HG03196 (cell line): Measurements from ENCODE around the gene HES5.
A peak's percentile ranks its signal among the peaks of the same experiment; 100 is the strongest.
"Not testable (repeated sequence)": the region's sequence is repeated elsewhere in the genome, so short reads cannot be mapped to it uniquely, and the experiment has no call there.

Source experiments
- ATAC-seq: cut with Tn5 transposase; IDR thresholded peaks from one replicate; pipeline ENCODE4 v1.9.1; 2021; ENCODE audit not compliant: unreplicated experiment

The HES5 gene

GRCh38 chr1:2561446-2561845 is 31.4 kb upstream of the HES5 start:
- no peak for ATAC-seq

GRCh38 chr1:2560299-2561073 is 30.4 kb upstream of the HES5 start:
- ATAC-seq, result no peak

DNA sequence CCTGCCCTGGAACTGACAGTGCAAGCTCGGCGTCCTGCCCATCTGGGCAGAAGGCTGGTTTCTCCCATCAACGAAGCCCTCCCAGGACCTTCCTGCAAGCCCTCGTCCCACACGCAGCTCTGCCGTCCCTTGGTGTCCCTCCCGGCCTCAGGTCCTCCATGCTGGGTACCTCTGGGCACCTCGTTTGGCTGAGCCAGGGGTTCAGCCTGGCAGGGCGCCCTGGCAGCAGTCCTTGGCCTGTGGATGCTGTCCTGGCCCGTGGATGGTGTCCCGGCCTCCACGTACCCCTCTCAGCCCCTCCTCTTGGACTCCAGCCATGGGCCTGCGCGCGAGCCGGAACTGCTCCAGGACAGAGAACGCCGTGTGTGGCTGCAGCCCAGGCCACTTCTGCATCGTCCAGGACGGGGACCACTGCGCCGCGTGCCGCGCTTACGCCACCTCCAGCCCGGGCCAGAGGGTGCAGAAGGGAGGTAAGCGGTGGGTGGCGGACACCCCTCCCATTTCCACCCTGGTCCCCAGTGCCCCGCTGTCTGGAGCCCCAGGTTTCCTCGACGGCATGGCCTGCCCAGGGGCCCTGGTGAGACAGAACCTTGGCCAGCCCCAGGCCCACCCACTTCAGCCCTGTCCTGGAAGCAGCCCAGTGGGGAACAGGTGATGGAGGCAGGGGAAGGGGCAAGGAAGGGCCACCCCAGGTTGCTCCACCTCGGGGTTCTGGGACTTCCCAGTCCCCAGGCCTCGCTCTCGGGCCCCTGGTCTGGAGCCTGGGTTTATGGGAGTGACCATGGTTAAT is 29.6 kb upstream of the HES5 start:
- ATAC-seq, result no peak

DNA sequence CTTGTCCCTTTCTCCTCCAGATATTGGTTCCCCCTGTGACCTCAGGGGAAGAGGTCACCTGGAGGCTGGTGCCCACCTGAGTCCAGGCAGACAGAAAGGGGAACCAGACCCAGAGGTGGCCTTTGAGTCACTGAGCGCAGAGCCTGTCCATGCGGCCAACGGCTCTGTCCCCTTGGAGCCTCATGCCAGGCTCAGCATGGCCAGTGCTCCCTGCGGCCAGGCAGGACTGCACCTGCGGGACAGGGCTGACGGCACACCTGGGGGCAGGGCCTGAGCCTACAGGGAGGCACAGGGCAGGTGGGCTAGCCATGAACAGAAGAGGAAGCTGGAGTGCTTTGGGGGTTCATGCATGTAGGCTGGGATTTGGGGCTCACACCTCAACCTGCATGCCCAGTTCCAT is 28.8 kb upstream of the HES5 start:
- no peak for ATAC-seq

DNA sequence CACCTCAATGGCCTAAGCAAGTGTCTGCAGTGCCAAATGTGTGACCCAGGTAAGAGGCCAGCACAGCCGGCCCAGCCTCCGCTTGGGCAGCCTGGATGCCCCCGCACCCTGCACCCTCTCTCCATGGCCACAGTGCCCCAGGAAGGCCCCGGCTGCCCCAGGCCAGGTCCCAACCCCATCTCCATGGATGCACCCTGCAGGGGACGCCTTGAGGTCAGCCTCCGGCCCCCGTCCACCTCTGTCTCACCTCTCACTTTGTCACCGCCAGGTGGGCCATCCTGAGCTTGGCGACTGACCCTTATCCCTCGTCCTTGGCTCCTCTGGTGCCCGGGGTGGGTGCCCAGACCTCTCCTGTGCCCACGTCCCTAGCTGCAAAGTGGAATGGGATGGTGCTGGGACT is 28.4 kb upstream of the HES5 start:
- ATAC-seq, result no peak

DNA sequence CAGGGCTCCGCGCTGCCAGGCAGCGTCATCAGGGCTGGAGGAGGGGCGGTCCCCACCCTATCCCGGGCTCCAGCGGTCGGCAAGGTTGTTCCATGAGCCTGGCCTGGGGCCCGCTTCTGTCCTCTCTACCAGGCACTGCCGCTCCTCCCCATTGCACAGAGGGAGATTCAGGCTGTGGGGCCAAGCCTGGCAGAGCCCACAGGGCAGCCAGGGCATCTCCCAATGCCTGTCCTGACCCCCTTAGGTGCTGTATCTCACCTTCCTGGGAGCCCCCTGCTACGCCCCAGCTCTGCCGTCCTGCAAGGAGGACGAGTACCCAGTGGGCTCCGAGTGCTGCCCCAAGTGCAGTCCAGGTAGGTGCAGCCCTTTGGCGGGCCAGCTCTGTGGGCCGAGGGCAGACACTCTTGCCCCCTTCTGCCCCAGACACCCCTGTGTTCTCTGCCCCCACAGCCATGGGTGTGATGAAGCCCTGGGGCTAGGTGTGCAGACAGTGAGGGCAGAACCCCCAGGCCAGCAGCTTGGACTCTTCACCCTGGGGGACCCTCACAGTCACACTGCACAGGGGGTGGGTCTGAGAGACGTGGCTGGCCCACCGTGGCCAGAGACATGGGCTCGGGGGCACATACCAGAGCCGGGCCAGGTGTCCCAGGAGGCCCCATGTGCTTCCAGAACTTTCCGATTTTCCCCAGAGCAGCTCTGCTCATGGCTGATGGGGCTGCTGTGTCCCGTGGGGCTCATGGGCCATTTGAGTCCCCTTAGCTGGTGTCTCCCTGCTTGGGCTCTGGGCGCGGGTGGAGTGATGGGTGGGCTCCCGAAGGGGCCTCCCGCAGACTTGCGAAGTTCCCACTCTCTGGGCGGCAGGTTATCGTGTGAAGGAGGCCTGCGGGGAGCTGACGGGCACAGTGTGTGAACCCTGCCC is 27.7 kb upstream of the HES5 start:
- ATAC-seq, result no peak

GRCh38 chr1:2556678-2557481 is 26.8 kb upstream of the HES5 start:
- peak; percentile 13 for ATAC-seq

DNA sequence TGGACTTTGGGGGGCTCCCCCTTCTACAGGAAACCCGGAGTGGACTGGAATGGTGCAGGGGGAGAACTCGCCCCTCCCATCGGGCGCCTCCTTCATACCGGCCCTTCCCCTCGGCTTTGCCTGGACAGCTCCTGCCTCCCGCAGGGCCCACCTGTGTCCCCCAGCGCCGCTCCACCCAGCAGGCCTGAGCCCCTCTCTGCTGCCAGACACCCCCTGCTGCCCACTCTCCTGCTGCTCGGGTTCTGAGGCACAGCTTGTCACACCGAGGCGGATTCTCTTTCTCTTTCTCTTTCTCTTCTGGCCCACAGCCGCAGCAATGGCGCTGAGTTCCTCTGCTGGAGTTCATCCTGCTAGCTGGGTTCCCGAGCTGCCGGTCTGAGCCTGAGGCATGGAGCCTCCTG is 26.2 kb upstream of the HES5 start, which contains the start of gene TNFRSF14:
TNFRSF14 (plus strand) TSS at position 95 of the 401 bp plus-strand sequence; CDS start at position 389, 294 bp downstream.
- ATAC-seq, result peak; percentile 24

GRCh38 chr1:2555634-2556276 is 25.7 kb upstream of the HES5 start:
- ATAC-seq, result peak; percentile 31

DNA sequence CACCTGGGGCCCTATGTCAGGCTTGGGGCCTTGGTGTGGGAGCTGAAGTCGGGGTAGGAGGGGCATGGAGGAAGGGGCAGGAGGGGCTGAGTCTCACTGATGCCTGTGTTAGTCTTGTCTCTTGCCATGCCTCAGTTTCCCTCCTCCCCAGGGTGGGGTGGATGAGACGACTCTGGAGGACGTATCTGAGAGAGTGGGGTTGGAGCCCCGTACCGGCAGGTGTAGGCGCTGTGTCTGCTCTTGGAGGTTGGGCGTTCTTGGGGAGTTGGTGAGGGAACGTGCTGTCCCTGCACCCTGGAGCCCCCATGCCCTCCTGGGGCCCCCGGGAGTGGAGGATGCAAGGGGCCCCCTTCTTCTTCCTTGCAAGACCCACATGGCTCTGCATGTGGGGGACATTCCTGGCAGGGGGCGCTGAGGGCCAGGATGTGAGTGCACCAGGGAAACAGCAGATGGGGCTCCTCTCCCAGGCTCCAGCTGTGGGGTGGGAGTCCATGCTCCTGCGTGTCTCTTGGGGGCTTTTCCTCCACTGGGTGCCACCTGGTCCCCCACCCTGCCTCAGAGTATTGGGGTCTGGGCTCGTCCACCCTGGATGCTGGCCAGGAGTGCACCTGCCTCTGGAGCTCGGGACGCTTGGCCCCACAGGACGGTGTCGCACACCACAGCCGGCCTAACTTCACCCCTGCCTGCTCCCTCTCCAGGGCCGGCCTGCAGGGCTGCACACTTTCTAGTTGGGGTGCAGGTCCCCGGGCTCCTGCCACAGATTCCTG is 24.7 kb upstream of the HES5 start:
- ATAC-seq, result no peak

- ATAC-seq, result no peak
Observed at GRCh38 chr1:2553871-2554620, 24.0 kb upstream of the HES5 start.

DNA sequence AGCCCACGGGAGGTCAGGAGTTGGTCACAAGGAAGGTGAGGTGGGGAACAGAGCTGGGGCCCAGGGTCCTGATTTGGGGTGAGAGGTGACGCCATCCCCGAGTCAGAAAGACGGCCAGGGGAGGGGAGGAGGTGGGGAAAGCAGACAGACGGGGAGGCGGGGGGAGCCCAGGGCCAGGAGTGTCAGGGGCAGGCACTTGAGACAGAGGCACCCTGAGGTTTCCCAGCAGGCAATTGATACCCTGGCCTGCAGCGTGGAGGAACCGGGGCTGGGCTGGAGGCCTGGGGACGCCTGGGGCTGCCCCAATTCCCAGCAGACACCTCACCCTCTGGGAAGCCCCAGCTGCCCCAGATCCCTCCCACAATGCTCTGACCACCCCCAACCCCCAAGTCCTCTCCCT is 23.0 kb upstream of the HES5 start:
- ATAC-seq, result not testable (repeated sequence)

DNA sequence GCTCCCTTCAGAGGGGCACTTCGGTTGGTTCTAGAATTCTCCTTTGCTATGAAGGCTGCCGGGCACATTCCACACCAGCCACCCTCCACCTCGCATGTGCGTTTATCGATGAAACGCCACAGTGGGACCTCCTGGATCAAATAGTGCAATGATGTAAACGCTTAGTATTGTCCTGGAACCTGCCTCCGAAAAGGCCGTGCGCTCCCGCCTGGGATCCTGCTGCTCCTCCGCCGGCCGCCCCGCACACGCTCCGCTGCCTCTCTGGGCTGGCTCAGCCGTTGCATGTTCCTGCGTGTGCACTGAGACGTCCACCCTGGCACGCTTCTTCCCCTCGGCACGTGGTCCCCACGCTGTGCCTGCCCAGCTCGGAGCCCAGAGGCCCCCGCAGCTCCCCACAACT is 22.1 kb upstream of the HES5 start:
- no peak for ATAC-seq

DNA sequence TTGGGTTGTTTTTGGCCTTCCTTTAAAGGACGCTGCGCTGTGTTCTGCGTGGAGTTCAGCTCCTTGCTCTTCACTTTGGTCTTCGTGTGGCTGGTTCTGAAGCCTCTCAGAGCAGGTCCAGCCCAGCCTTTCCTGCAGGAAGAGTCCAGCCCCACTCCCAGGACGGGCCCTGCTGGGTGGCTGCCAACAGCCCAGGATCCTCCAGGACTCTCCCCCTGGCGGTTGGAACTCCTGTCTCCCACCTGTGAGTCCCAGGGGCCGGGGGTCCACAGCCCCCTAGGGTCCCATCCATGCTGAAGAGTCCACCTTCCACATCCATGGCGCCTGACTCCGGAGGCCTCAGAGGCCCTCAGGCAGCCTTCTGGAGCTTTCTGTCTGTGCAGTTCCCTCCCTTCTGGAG is 21.5 kb upstream of the HES5 start:
- not testable (repeated sequence) for ATAC-seq

DNA sequence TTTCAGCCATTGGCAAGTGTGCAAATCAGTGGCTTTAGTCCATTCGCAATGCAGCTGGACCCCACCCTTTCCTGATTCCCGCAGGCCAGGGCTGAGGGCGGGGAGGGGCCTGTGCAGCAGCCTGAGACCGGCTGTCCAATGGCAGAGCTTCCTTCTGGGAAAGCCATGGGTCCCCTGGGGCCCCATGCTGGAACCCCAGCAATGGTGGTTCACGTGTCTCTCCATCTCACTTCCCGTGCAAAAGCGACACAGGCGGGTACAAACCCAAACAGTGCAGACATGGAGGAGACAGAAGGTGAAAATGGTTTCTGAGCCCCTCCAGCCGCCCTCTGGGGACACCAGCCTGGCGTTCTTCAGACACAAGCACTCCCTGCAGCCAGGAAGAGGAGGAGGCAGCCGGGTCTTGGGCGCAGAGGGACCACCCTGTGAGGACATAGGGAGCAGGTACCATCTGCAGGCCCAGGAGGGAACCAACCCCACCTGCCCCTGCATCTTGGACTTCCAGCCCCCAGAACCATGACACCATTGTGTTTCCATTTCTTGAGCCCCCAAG is 20.3 kb upstream of the HES5 start:
- not testable (repeated sequence) for ATAC-seq

GRCh38 chr1:2549367-2550029 is 19.4 kb upstream of the HES5 start:
- ATAC-seq, result not testable (repeated sequence)

DNA sequence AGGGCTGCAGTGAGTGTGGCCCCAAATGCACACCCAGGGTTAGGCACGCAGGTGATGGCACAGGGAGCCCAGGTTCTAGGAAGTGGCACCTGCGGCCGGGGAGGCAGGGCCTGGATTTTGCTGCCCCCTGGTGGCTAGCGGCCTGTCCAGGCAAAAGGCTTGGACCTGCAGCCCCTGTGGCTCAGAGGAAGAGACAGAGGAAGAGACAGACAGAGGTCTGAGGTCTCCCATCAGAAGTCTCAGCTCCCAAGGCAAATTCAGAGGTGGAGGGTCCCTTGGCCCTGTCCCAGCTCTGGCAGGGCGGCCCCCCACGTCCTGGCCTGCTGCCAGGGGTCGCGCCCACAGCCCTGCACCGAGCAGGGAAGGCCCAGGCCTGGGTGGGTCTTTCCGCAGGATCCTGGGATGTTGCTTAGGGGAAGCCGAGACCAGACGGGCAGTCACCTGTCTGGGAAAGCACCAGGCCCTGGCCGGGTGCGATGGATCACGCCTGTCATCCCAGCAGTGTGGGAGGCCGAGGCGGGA is 18.1 kb upstream of the HES5 start:
- peak; percentile 26 for ATAC-seq
